Endodermal cell (in vitro differentiated cells): ENCODE results near the gene TARP.

Experiments used
- DNase-seq: peaks from one replicate; pipeline ENCODE4 v3.0.0-alpha.2; 2017
- H3K27ac ChIP-seq: 2 replicates; pipeline ENCODE4 v1.5.1; 2013; ENCODE audit warnings: mild to moderate bottlenecking, low read depth, low read length, moderate library complexity
- H3K27me3 ChIP-seq: 2 replicates; pipeline ENCODE4 v1.6.1; 2013; ENCODE audit warnings: mild to moderate bottlenecking, low read length, moderate library complexity; ENCODE audit not compliant: insufficient read depth, control insufficient read depth, poor library complexity, severe bottlenecking
- H3K36me3 ChIP-seq: 2 replicates; pipeline ENCODE4 v1.7.0; 2013; ENCODE audit warnings: mild to moderate bottlenecking, low read length, moderate library complexity; ENCODE audit not compliant: control insufficient read depth, insufficient read depth
- H3K4me1 ChIP-seq: one replicate; pipeline ENCODE4 v1.7.0; 2013; ENCODE audit warnings: low read length; ENCODE audit not compliant: control insufficient read depth, insufficient read depth
- H3K4me3 ChIP-seq: 2 replicates; pipeline ENCODE4 v1.5.1; 2013; ENCODE audit warnings: mild to moderate bottlenecking, low read length, moderate library complexity
- H3K9ac ChIP-seq: 2 replicates; pipeline ENCODE4 v1.6.1; 2013; ENCODE audit warnings: mild to moderate bottlenecking, low read length, moderate library complexity; ENCODE audit not compliant: poor library complexity, severe bottlenecking; ENCODE audit errors: extremely low read depth
- H3K9me3 ChIP-seq: 2 replicates; pipeline ENCODE4 v1.6.1; 2013; ENCODE audit warnings: mild to moderate bottlenecking, low read length, moderate library complexity; ENCODE audit not compliant: control insufficient read depth
- H3K27ac Mint-ChIP-seq: 2 replicates; pipeline ENCODE4 v1.8.0; 2020; ENCODE audit warnings: mixed read lengths
- H3K27me3 Mint-ChIP-seq: 2 replicates; pipeline ENCODE4 v1.8.0; 2021; ENCODE audit warnings: mild to moderate bottlenecking, mixed read lengths; ENCODE audit not compliant: insufficient read depth
- H3K36me3 Mint-ChIP-seq: 2 replicates; pipeline ENCODE4 v1.8.0; 2020; ENCODE audit warnings: low read depth, mixed read lengths
- H3K4me1 Mint-ChIP-seq: 2 replicates; pipeline ENCODE4 v1.8.0; 2020; ENCODE audit warnings: mixed read lengths
- H3K4me3 Mint-ChIP-seq: 2 replicates; pipeline ENCODE4 v1.8.0; 2020; ENCODE audit warnings: mild to moderate bottlenecking, moderate library complexity, mixed read lengths
- H3K9me3 Mint-ChIP-seq: 2 replicates; pipeline ENCODE4 v1.8.0; 2020; ENCODE audit warnings: mild to moderate bottlenecking, mixed read lengths
- WGBS, 2 experiments: methylation state at CpG; one replicate each; pipeline versions ENCODE4 v1.1.5 to v1.1.7; 2013; ENCODE audit warnings: missing lambda C conversion rate in 2 of 2, mixed read lengths in 1 of 2; ENCODE audit not compliant: insufficient coverage in 1 of 2, insufficient read length in 1 of 2; 5-methylcytosine and 5-hydroxymethylcytosine counted together
- TF ChIP-seq, protein P1 (sequence below): fragments of 200-600 bp; sonication (generic); conservative IDR thresholded peaks from 2 replicates; pipeline ENCODE4 v1.5.0; 2021; ENCODE audit warnings: antibody characterized with exemption, mild to moderate bottlenecking

Gene TARP

GRCh38 chr7:38283107-38283506, 9.7 kb upstream of the TARP start:
- TF ChIP-seq, protein P1, sequence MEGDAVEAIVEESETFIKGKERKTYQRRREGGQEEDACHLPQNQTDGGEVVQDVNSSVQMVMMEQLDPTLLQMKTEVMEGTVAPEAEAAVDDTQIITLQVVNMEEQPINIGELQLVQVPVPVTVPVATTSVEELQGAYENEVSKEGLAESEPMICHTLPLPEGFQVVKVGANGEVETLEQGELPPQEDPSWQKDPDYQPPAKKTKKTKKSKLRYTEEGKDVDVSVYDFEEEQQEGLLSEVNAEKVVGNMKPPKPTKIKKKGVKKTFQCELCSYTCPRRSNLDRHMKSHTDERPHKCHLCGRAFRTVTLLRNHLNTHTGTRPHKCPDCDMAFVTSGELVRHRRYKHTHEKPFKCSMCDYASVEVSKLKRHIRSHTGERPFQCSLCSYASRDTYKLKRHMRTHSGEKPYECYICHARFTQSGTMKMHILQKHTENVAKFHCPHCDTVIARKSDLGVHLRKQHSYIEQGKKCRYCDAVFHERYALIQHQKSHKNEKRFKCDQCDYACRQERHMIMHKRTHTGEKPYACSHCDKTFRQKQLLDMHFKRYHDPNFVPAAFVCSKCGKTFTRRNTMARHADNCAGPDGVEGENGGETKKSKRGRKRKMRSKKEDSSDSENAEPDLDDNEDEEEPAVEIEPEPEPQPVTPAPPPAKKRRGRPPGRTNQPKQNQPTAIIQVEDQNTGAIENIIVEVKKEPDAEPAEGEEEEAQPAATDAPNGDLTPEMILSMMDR = no peak
- WGBS, 2 experiments = 84 to 93% methylated on average over 2 to 4 of the region's 4 CpGs

GRCh38 chr7:38282081-38282480, 8.6 kb upstream of the TARP start:
- no peak overlapping the region for H3K27ac Mint-ChIP-seq
- H3K36me3 Mint-ChIP-seq = no peaks in the 10 kb centered on the region
- no peaks in the 10 kb centered on the region for H3K27me3 Mint-ChIP-seq
- peaks cover 12% of the 10 kb centered on the region for H3K27me3 ChIP-seq
- WGBS, 2 experiments = 86 to 100% methylated on average over 1 to 3 of the region's 3 CpGs
- H3K27ac ChIP-seq = no peak overlapping the region
- no peak overlapping the region for H3K4me3 Mint-ChIP-seq
- peaks cover 5% of the 10 kb centered on the region for H3K4me1 Mint-ChIP-seq
- TF ChIP-seq, protein P1 = no peak
- no peak for DNase-seq
- H3K9ac ChIP-seq = no peak overlapping the region
- H3K9me3 ChIP-seq = no peaks in the 10 kb centered on the region
- H3K9me3 Mint-ChIP-seq = no peaks in the 10 kb centered on the region
- H3K36me3 ChIP-seq = no peaks in the 10 kb centered on the region
- H3K4me1 ChIP-seq = no peaks in the 10 kb centered on the region
- no peak overlapping the region for H3K4me3 ChIP-seq

More at GRCh38 chr7:38283107-38283506, 9.7 kb upstream of the TARP start:
- Mint-ChIP-seq H3K36me3 (no peaks in the 10 kb centered on the region), H3K4me3 (no peak overlapping the region), H3K27ac (no peak overlapping the region), H3K9me3 (no peaks in the 10 kb centered on the region), H3K4me1 (peaks cover 5% of the 10 kb centered on the region), H3K27me3 (no peaks in the 10 kb centered on the region)
- Histone ChIP-seq H3K4me1 (no peaks in the 10 kb centered on the region), H3K9me3 (no peaks in the 10 kb centered on the region), H3K36me3 (no peaks in the 10 kb centered on the region), H3K27me3 (peaks cover 12% of the 10 kb centered on the region), H3K4me3 (no peak overlapping the region), H3K9ac (no peak overlapping the region), H3K27ac (no peak overlapping the region)
- no peak for DNase-seq

- Histone ChIP-seq H3K27ac (no peak overlapping the region), H3K27me3 (peaks cover 12% of the 10 kb centered on the region), H3K36me3 (no peaks in the 10 kb centered on the region), H3K4me3 (no peak overlapping the region), H3K9ac (no peak overlapping the region), H3K9me3 (no peaks in the 10 kb centered on the region), H3K4me1 (no peaks in the 10 kb centered on the region)
- no peaks in the 10 kb centered on the region for H3K36me3 Mint-ChIP-seq
- TF ChIP-seq, protein P1 = no peak
- peaks cover 5% of the 10 kb centered on the region for H3K4me1 Mint-ChIP-seq
- DNase-seq = no peak
- no peaks in the 10 kb centered on the region for H3K27me3 Mint-ChIP-seq
- H3K9me3 Mint-ChIP-seq = no peaks in the 10 kb centered on the region
- H3K27ac Mint-ChIP-seq = no peak overlapping the region
- no peak overlapping the region for H3K4me3 Mint-ChIP-seq
These were observed 7.8 kb upstream of the TARP start for GRCh38 chr7:38281266-38281665.
